ENCODE measurements around the gene PRDM7.
"Not testable (repeated sequence)": the region's sequence is repeated elsewhere in the genome, so short reads cannot be mapped to it uniquely, and the experiment has no call there.

Gene PRDM7

GRCh38 chr16:90077240-90077756 lies at the start of gene PRDM7:
TSS of gene PRDM7 (minus strand) at chr16:90077331. CDS start at chr16:90075910, 1,421 bp downstream.
- in situ Hi-C loops (cut with HindIII; ENCODE audit: low pct_unique_long_range_greater_than_20kb, low sequenced_read_pairs): no loop called here
- TF ChIP-seq JUND (IDR thresholded peaks at IDR 0.05; ENCODE audit: low read depth): no peak
- DNase-seq (ENCODE audit: low read depth in 1 of 2, low spot score in 1 of 2): peak in 1 of 2 experiments; percentile 47

DNA sequence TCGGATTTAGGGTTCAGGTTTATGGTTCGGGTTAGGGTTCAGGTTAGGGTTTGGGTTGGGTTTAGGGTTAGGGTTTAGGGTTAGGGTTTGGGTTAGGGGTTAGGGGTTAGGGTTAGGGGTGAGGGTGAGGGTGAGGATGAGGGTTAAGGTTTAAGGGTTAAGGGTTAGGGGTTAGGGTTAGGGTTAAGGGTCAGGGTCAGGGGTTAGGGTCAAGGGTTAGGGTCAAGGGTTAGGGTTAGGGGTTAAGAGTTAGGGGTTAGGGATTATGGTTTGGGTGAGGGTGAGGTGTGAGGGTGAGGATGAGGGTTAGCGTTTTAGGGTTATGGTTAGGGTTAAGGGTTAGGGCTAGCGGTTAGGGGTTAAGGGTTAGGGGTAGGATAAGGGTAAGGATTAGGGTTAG lies 44.7 kb upstream of the PRDM7 start:
- DNase-seq (ENCODE audit: low read depth in 1 of 2, low spot score in 1 of 2); in situ Hi-C loops (cut with HindIII; ENCODE audit: low pct_unique_long_range_greater_than_20kb, low sequenced_read_pairs): not testable (repeated sequence)

GRCh38 chr16:90107617-90108016 lies 30.5 kb upstream of the PRDM7 start:
- DNase-seq (ENCODE audit: low read depth in 1 of 2, low spot score in 1 of 2); in situ Hi-C loops (cut with HindIII; ENCODE audit: low pct_unique_long_range_greater_than_20kb, low sequenced_read_pairs): not testable (repeated sequence)

- DNase-seq (ENCODE audit: low read depth in 1 of 2, low spot score in 1 of 2); in situ Hi-C loops (cut with HindIII; ENCODE audit: low pct_unique_long_range_greater_than_20kb, low sequenced_read_pairs): not testable (repeated sequence)
Observed at GRCh38 chr16:90107060-90107459, 29.9 kb upstream of the PRDM7 start.

GRCh38 chr16:90106271-90106670 lies 29.1 kb upstream of the PRDM7 start:
- peak in 1 of 2 experiments; percentile 82 for DNase-seq (ENCODE audit: low read depth in 1 of 2, low spot score in 1 of 2)
- in situ Hi-C loops (cut with HindIII; ENCODE audit: low pct_unique_long_range_greater_than_20kb, low sequenced_read_pairs): not testable (repeated sequence)

- DNase-seq (ENCODE audit: low read depth in 1 of 2, low spot score in 1 of 2); in situ Hi-C loops (cut with HindIII; ENCODE audit: low pct_unique_long_range_greater_than_20kb, low sequenced_read_pairs): not testable (repeated sequence)
Observed at GRCh38 chr16:90104725-90105124, 27.6 kb upstream of the PRDM7 start.

- in situ Hi-C loops (cut with HindIII; ENCODE audit: low pct_unique_long_range_greater_than_20kb, low sequenced_read_pairs); DNase-seq (ENCODE audit: low read depth in 1 of 2, low spot score in 1 of 2): not testable (repeated sequence)
Observed at GRCh38 chr16:90102086-90102884, 25.2 kb upstream of the PRDM7 start.

DNA sequence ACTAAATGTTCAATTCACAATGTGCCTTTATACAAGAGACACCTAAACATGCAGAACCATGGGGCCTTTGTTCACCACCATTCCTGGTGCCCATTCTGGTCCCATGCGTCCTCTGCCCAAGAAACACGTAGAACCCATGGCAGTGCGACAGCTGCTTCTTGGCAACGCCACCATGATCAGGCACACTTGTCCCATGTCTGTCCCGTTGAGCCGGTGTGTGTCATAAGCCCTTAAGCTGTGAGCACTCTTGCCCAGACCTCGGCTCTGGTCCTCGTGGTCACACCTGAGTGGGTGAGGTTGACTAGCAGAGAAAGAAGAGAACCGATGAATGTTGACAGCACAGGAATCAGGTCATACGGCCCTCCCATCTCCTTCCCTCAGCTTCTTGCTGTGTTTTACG lies 24.2 kb upstream of the PRDM7 start:
- DNase-seq (ENCODE audit: low read depth in 1 of 2, low spot score in 1 of 2); in situ Hi-C loops (cut with HindIII; ENCODE audit: low pct_unique_long_range_greater_than_20kb, low sequenced_read_pairs): not testable (repeated sequence)

DNA sequence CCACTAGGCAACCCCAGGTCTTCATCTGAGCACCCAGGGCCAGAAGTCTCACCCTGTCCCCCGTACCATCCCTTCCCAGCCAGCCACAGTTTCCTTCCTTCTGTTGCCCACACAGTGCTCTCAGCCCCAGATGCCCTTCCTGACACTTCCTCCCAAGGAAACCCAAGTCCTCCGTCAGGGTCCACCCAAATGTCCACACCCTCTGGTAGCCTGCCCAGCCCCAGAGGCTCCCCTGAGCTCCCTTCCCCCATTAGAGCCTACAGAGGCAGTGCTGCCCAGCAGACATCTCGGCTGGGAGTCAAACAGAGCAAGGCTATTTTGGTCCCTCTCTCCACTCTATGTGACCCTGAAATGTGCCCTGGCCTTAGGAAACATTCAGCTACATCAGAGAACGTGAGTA lies 23.7 kb upstream of the PRDM7 start:
- in situ Hi-C loops (cut with HindIII; ENCODE audit: low pct_unique_long_range_greater_than_20kb, low sequenced_read_pairs); DNase-seq (ENCODE audit: low read depth in 1 of 2, low spot score in 1 of 2): not testable (repeated sequence)

DNA sequence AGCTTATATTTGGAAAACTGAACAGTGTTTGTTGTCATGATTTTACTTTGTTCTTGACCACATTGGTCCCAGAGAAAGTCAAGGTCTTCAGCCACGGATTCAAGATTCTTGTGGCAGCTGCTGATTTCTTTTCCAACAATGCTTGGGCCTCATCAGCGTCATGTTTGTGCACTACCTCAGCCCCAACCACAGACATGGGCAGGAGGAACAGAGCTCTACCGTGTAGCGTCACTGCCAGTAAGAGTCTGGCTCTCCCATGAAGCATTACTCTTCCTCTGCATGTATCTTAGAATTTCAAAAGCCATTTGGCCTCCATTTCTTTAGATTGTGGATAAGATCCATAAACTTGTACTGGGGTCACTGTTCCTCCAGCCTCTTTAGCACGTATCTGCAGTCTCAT lies 23.1 kb upstream of the PRDM7 start:
- in situ Hi-C loops (cut with HindIII; ENCODE audit: low pct_unique_long_range_greater_than_20kb, low sequenced_read_pairs); DNase-seq (ENCODE audit: low read depth in 1 of 2, low spot score in 1 of 2): not testable (repeated sequence)

DNA sequence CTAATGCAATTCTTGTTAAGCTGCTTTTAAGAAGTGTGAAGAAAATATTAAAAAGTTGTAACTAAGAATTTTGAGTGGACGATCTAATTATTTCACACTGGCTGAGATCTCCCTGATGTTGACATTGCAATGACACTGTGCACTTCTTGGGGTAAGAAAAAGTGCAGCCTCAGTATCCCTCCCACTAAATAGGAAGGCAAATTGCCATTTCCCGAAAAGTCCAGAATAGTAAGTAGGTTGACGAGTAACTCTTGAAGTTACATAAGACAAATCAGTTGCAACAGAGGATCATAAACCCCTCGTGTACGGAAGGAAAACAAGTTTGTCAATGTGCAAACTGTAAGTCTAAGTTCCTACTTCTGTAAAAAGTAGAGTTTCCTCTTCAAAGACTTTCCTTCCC lies 21.8 kb upstream of the PRDM7 start:
- DNase-seq (ENCODE audit: low read depth in 1 of 2, low spot score in 1 of 2); in situ Hi-C loops (cut with HindIII; ENCODE audit: low pct_unique_long_range_greater_than_20kb, low sequenced_read_pairs): not testable (repeated sequence)

DNA sequence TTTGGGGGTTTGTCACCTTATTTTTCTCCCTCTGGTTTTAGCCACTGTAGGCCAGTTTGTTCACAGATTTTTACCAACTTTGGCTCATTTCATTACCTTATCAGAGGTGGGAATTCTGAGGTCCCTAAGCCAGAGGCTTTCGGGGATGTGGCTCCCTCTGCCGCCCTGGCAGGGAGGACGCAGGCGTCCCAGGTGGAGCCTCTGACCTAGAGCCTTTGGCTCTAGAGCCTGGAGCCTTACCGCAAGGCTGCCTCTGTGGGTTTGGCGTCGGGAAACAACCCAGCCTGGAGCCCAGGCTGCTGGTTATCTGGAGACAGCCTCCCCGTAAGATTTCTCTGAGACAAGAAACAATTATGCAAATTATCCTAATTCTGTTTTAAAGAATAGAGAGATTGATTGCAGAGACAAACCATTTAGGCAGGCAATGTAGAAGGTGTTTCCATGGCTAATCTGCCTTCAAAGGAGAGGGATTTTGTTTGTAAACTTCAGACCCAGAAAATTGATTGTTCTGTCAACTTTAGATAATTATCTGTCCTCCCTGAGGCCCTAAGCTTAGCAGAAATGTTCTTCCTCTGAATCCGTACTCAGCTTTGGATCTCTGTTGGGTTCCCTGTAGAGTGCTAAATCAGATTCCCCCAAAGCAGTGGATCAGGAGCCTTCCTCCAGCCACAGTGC lies 20.0 kb upstream of the PRDM7 start:
- in situ Hi-C loops (cut with HindIII; ENCODE audit: low pct_unique_long_range_greater_than_20kb, low sequenced_read_pairs): not testable (repeated sequence)
- DNase-seq (ENCODE audit: low read depth in 1 of 2, low spot score in 1 of 2): peak in 1 of 2 experiments; percentile 58

- DNase-seq (ENCODE audit: low read depth in 1 of 2, low spot score in 1 of 2); in situ Hi-C loops (cut with HindIII; ENCODE audit: low pct_unique_long_range_greater_than_20kb, low sequenced_read_pairs): not testable (repeated sequence)
Observed at GRCh38 chr16:90094791-90095190, 17.7 kb upstream of the PRDM7 start.

DNA sequence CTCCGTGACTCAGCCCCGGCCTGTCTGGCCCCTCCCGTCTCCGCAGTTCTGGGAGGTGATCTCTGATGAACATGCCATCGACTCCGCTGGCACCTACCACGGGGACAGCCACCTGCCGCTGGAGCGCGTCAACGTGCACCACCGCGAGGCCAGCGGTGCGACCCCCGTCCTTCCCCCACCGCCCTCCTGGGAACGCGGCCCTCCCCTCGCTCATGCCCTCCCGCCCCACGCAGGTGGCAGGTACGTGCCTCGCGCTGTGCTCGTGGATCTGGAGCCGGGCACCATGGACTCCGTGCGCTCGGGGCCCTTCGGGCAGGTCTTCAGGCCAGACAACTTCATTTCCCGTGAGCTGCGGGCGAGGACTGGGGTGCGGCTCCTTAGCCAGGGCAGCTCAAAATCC lies 17.2 kb upstream of the PRDM7 start:
- DNase-seq (ENCODE audit: low read depth in 1 of 2, low spot score in 1 of 2); in situ Hi-C loops (cut with HindIII; ENCODE audit: low pct_unique_long_range_greater_than_20kb, low sequenced_read_pairs): not testable (repeated sequence)

DNA sequence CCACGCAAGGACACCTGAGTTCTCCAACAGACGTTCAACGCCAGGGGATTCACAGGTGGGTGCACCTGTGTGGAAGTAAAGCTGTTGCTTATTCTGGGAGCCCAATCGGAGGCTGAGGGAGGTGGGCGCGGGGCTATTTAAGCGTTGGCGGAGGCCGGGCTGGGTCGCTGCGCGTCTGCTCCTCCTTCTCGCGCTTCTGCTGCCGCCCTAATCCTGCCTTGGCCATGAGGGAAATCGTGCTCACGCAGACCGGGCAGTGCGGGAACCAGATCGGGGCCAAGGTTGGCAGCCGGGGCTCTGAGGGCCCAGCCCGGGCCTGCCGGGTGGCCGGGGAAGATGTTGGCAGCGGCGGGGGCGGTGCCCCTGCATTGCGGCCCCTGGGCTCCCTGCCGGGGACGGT lies 16.7 kb upstream of the PRDM7 start:
- in situ Hi-C loops (cut with HindIII; ENCODE audit: low pct_unique_long_range_greater_than_20kb, low sequenced_read_pairs); DNase-seq (ENCODE audit: low read depth in 1 of 2, low spot score in 1 of 2): not testable (repeated sequence)

DNA sequence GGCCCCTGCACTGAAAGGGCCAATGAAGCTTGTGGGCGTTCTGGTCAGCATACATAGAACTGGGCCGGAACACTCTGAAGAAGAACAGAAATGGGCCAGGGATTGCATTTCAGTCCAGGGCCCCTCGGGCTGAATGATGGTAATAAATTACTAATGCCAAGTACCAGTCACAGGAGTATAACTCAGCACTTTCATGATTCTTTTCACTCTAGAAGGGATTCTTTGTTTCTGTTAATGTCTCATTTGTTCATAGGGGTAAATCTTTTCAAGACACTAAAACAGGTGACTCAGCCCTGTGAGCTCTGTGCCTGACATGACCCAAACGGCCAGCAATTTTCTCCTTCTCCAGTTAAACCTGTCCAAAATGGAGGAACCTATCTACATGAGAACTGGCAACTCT lies 15.7 kb upstream of the PRDM7 start:
- in situ Hi-C loops (cut with HindIII; ENCODE audit: low pct_unique_long_range_greater_than_20kb, low sequenced_read_pairs); DNase-seq (ENCODE audit: low read depth in 1 of 2, low spot score in 1 of 2): not testable (repeated sequence)

Data from T47D (cell line).